Mucosa of descending colon (tissue), 3 donors: Measurements from ENCODE around the gene BLMH. TPM values are rescaled to one million over a fixed set of nuclear protein-coding genes. Genes with fewer than 3 reads are reported as not detected.
A peak's percentile ranks its signal among the peaks of the same experiment; 100 is the strongest.

Source experiments
- ATAC-seq: fragments of 200-7000 bp; cut with Tn5 transposase; one replicate; pipeline ENCODE4 v1.9.1; 2020; ENCODE audit warnings: mild to moderate bottlenecking, moderate library complexity
- DNase-seq, 3 donors: peaks; one replicate each; pipeline ENCODE4 v3.0.0-alpha.2; 2020
- H3K36me3 ChIP-seq: fragments of 200-600 bp; one replicate; pipeline ENCODE4 v1.8.0; 2021; ENCODE audit warnings: low read depth, mild to moderate bottlenecking
- H3K4me1 ChIP-seq: fragments of 200-600 bp; one replicate; pipeline ENCODE4 v1.8.0; 2021; ENCODE audit warnings: low read depth, mild to moderate bottlenecking
- H3K4me3 ChIP-seq: fragments of 200-600 bp; one replicate; pipeline ENCODE4 v1.8.0; 2021; ENCODE audit warnings: mild to moderate bottlenecking
- H3K9me3 ChIP-seq: fragments of 200-600 bp; one replicate; pipeline ENCODE4 v1.8.0; 2021; ENCODE audit warnings: mild to moderate bottlenecking
- intact Hi-C, 2 donors: fragments of 100-400 bp; cut with DNase I in 1 of 2; cut with micrococcal nuclease in 1 of 2; formaldehyde crosslinking; loops; one replicate each; pipeline versions ENCODE4 v1.11.0 to v1.11.1; 2022; cut with DNase I, micrococcal nuclease
- total RNA-seq, 3 donors: library from RNA; stranded (reverse); fragmentation: NEBNext Ultra II Directional in 2 of 3; extraction: Animal tissue kit (Norgen Biotek cat#: 25700) in 2 of 3; gene quantifications; one replicate each; pipeline versions ENCODE4 v1.2.1 to v1.2.4, GENCODE V29; 2021 to 2023
- TF ChIP-seq, protein P1 (sequence below): fragments of 200-600 bp; IDR thresholded peaks from one replicate; pipeline ENCODE4 v1.8.0; 2022; ENCODE audit warnings: antibody characterized with exemption, mild to moderate bottlenecking
- donor health status: DM: no; HTN: no; CAD: no; lungs with moderate emphysema.
- donor health status: DM: no; HTN: no; CAD: no.
- donor health status: DM: no; HTN: yes; CAD: no.

Gene BLMH
- total RNA-seq, 3 donors from 2014 or later = 18.1 to 31.9 (median 22.0) TPM

DNA sequence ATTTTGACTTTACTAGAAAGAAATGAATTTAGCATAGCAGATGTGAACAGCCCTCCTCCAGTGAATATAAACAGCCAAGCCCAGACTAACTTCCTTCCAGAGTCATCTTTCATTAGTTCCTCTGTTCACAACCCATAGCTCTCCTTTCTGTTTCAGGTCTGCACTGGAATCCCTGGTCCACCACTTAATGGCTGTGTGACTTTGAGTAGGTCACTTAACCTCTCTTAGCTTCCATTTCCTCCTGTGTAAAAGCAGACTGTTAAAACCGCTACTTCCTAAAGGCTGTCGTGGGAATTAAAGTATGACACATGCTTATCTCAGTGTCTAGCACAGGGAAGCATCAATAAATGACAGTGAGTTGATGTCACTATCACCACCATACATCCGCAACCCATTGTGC lies 63.7 kb downstream of the BLMH start:
- DNase-seq (no peak), ATAC-seq (no peak)
- Histone ChIP-seq H3K4me1 (no peaks in the 10 kb centered on the region), H3K9me3 (no peaks in the 10 kb centered on the region), H3K4me3 (no peak overlapping the region), H3K36me3 (no peaks in the 10 kb centered on the region)
- TF ChIP-seq, protein P1, sequence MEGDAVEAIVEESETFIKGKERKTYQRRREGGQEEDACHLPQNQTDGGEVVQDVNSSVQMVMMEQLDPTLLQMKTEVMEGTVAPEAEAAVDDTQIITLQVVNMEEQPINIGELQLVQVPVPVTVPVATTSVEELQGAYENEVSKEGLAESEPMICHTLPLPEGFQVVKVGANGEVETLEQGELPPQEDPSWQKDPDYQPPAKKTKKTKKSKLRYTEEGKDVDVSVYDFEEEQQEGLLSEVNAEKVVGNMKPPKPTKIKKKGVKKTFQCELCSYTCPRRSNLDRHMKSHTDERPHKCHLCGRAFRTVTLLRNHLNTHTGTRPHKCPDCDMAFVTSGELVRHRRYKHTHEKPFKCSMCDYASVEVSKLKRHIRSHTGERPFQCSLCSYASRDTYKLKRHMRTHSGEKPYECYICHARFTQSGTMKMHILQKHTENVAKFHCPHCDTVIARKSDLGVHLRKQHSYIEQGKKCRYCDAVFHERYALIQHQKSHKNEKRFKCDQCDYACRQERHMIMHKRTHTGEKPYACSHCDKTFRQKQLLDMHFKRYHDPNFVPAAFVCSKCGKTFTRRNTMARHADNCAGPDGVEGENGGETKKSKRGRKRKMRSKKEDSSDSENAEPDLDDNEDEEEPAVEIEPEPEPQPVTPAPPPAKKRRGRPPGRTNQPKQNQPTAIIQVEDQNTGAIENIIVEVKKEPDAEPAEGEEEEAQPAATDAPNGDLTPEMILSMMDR = no peak
- intact Hi-C loops = no loop called here

DNA sequence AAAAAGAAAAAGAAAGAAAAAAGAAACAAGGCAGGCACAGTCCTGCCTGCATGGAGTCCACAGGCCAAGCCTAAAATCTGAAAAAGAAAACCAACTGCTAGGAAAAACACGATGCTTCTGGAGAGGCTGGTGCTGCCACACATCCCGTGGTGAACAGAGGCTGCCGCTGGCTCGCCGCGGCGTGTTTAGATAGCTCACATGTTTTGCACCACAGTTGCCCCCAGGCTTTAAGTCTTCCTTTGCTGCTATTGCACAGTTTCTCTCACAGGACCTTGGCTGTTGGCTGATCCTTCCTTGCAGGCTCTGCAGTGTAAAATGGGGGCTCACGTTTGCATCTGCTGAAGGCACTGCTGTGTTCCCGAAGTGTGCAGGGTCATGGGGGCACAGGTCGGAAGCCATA lies 64.9 kb downstream of the BLMH start:
- Histone ChIP-seq H3K4me3 (no peak overlapping the region), H3K4me1 (no peaks in the 10 kb centered on the region), H3K9me3 (no peaks in the 10 kb centered on the region), H3K36me3 (no peaks in the 10 kb centered on the region)
- intact Hi-C loops = no loop called here
- no peak for DNase-seq
- no peak for ATAC-seq
- TF ChIP-seq, protein P1 = no peak

DNA sequence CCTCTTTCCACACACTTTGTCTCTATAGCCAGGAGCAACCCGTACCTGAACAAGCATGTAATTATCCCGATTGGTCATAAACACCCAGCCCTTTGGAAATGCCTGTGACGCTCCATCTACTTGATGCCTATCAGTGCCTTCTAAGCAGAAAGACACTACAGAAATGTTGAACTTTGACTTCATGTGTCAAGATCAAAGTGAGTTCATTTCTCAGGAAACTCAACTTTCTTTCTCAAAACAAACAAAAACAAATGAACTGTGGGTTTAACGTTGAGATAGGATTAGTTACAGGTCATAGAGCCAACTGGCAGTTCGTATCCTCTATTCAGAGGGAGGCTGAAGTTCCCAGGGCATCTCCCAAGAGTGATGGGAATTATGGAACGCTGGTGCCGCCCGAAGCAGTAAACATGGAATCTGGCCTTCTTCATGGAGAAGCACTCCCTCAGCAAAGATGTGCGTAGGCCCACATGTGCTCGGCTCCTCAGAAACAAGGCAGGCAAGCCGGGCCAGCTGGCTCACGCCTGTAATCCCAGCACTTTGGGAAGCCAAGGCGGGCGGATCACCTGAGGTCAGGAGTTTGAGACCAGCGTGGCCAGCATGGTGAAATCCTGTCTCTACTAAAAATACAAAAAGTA lies 65.7 kb downstream of the BLMH start:
- peak; percentile 69 for ATAC-seq

DNA sequence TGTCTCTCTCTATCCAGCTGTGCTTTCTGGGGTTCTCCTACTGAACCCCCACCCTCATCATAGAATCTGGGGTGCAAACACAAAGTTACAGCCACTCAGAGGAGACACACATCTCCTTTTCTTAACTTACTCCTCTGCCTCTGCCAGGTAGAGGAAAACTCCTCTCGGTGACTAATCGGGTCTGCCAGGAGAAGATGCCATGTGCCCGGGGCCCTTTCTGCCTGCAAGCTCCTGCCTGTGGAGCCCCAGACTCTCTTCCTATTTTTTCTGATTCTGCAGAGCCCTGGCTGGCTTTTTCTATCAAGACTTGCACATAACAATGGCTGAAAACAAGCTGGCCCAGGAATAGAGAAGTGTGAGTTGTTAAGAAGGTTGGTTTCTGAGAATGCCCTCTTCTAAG lies 66.6 kb downstream of the BLMH start:
- TF ChIP-seq, protein P1 = no peak
- H3K4me1 ChIP-seq = no peaks in the 10 kb centered on the region
- H3K36me3 ChIP-seq = no peaks in the 10 kb centered on the region
- no peaks in the 10 kb centered on the region for H3K9me3 ChIP-seq
- no peak overlapping the region for H3K4me3 ChIP-seq
- DNase-seq (no peak), ATAC-seq (no peak)
- intact Hi-C loops = no loop called here

More for the DNA sequence above, 65.7 kb downstream of the BLMH start:
- Histone ChIP-seq H3K4me3 (no peak overlapping the region), H3K4me1 (no peaks in the 10 kb centered on the region), H3K36me3 (no peaks in the 10 kb centered on the region), H3K9me3 (no peaks in the 10 kb centered on the region)
- intact Hi-C loops = no loop called here
- DNase-seq = no peak
- TF ChIP-seq, protein P1 = no peak

DNA sequence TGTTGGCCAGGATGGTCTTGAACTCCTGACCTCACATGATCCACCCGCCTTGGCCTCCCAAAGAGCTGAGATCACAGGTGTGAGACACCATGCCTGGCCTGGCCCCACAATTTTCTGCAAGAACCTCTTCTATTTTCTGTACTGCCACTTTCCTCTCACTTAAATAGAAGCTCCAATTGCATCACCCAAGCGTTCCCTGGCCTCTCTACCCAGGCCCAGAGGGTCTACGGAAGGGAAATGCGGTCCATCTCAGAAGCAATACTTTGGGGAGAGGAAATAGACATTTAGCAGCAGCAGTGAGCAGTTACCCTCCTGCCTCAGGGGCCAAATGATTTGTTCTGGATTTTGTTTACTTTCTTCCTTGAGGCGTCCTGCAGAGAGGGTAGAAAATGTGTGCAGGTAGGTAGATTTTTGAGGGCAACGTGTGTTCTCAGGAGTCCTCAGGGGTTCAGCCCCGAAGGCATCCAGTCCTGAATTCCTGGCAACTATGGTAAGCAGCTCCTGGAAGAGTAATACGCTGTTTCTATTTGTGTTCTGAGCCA lies 67.3 kb downstream of the BLMH start:
- no peaks in the 10 kb centered on the region for H3K9me3 ChIP-seq
- DNase-seq (no peak), ATAC-seq (no peak)
- H3K4me1 ChIP-seq = no peaks in the 10 kb centered on the region
- H3K36me3 ChIP-seq = no peaks in the 10 kb centered on the region
- H3K4me3 ChIP-seq = no peak overlapping the region
- TF ChIP-seq, protein P1 = no peak
- intact Hi-C loops = no loop called here
